IMR-90 (cell line): ENCODE measurements around the gene CAMK2D. TPM values are rescaled to one million over a fixed set of nuclear protein-coding genes. Genes with fewer than 3 reads are reported as not detected.

Experiments used
- ATAC-seq: fragments of 200-7000 bp; cut with Tn5 transposase; 2 replicates; pipeline ENCODE4 v1.9.1; 2020; ENCODE audit warnings: low read depth, mild to moderate bottlenecking, moderate library complexity
- BruUV-seq: library from RNA; stranded (reverse); fragments of 400-500 nt; replicated peaks from 2 replicates; lab custom pipeline; 2021; lab: Mats Ljungman, UMichigan
- CTCF ChIA-PET: fragments of 300-600 bp; formaldehyde crosslinking; extraction: SDS; loops from one replicate; lab custom pipeline; 2021; ENCODE audit warnings: antibody characterized with exemption; lab: Yijun Ruan, JAX
- POLR2A ChIA-PET: fragments of 300-600 bp; sonication (Branson Sonifier 250); formaldehyde crosslinking; loops from one replicate; lab custom pipeline; 2022; ENCODE audit warnings: antibody characterized with exemption; ENCODE audit not compliant: unreplicated experiment; lab: Charles Lee
- DNase-seq: peaks from one replicate; pipeline ENCODE4 v3.0.0; 2013
- H2AFZ ChIP-seq: replicated peaks from 2 replicates; pipeline ENCODE3; 2013; ENCODE audit warnings: low read length, mild to moderate bottlenecking; ENCODE audit not compliant: poor library complexity
- H2AK5ac ChIP-seq: 2 replicates; pipeline ENCODE4 v1.6.1; 2013; ENCODE audit warnings: low read depth, low read length, inconsistent platforms
- H2AK9ac ChIP-seq: replicated peaks from 2 replicates; pipeline ENCODE3; 2013; ENCODE audit warnings: mild to moderate bottlenecking, low read depth, low read length, moderate library complexity; ENCODE audit not compliant: poor library complexity
- H2BK120ac ChIP-seq: 2 replicates; pipeline ENCODE4 v1.6.1; 2013; ENCODE audit warnings: low read depth, low read length, inconsistent platforms
- H2BK15ac ChIP-seq: 3 replicates; pipeline ENCODE4 v1.6.1; 2013; ENCODE audit warnings: low read depth, low read length, inconsistent platforms
- H2BK20ac ChIP-seq: 2 replicates; pipeline ENCODE4 v1.6.1; 2013; ENCODE audit warnings: low read depth, mild to moderate bottlenecking, inconsistent platforms, low read length, moderate library complexity
- H2BK5ac ChIP-seq: 2 replicates; pipeline ENCODE4 v1.6.1; 2013; ENCODE audit warnings: mild to moderate bottlenecking, low read depth, low read length, inconsistent platforms; ENCODE audit not compliant: poor library complexity, severe bottlenecking
- H3K14ac ChIP-seq: replicated peaks from 2 replicates; pipeline ENCODE4 v1.6.1; 2013; ENCODE audit warnings: low read depth, low read length, inconsistent platforms
- H3K18ac ChIP-seq: 2 replicates; pipeline ENCODE4 v1.6.1; 2013; ENCODE audit warnings: low read depth, low read length, control low read depth
- H3K23ac ChIP-seq: 2 replicates; pipeline ENCODE4 v1.6.1; 2013; ENCODE audit warnings: low read depth, low read length, inconsistent platforms
- H3K27ac ChIP-seq: 2 replicates; pipeline ENCODE4 v1.5.1; 2013; ENCODE audit warnings: mild to moderate bottlenecking, control low read depth, low read length; ENCODE audit not compliant: insufficient read depth
- H3K27me3 ChIP-seq: 2 replicates; pipeline ENCODE4 v1.6.1; 2013; ENCODE audit warnings: low read length; ENCODE audit not compliant: control insufficient read depth, insufficient read depth
- H3K36me3 ChIP-seq: 2 replicates; pipeline ENCODE4 v1.6.1; 2013; ENCODE audit warnings: low read length, mixed read lengths; ENCODE audit not compliant: control insufficient read depth, insufficient read depth
- H3K4ac ChIP-seq: 2 replicates; pipeline ENCODE4 v1.6.1; 2013; ENCODE audit warnings: low read depth, low read length, inconsistent platforms
- H3K4me1 ChIP-seq: 2 replicates; pipeline ENCODE4 v1.6.1; 2013; ENCODE audit warnings: low read length, mixed read lengths; ENCODE audit not compliant: control insufficient read depth, insufficient read depth
- H3K4me2 ChIP-seq: 2 replicates; pipeline ENCODE4 v1.6.1; 2013; ENCODE audit warnings: low read depth, mild to moderate bottlenecking, control low read depth, low read length, moderate library complexity
- H3K4me3 ChIP-seq: 2 replicates; pipeline ENCODE4 v1.5.1; 2013; ENCODE audit warnings: low read depth, mild to moderate bottlenecking, control low read depth, low read length, moderate library complexity; ENCODE audit not compliant: insufficient read depth
- H3K56ac ChIP-seq: 2 replicates; pipeline ENCODE4 v1.6.1; 2013; ENCODE audit warnings: low read length, inconsistent platforms; ENCODE audit not compliant: insufficient read depth; ENCODE audit errors: extremely low read depth
- H3K79me1 ChIP-seq, 2 experiments: 2 replicates each; pipeline ENCODE4 v1.6.1; 2013; ENCODE audit warnings: low read length in 2 of 2, inconsistent platforms in 1 of 2, low read depth in 1 of 2
- H3K9ac ChIP-seq: 2 replicates; pipeline ENCODE4 v1.6.1; 2013; ENCODE audit warnings: low read depth, low read length, control low read depth
- H3K9me1 ChIP-seq: 2 replicates; pipeline ENCODE4 v1.6.1; 2013; ENCODE audit warnings: low read length, inconsistent platforms; ENCODE audit not compliant: insufficient read depth
- H3K9me3 ChIP-seq: 2 replicates; pipeline ENCODE4 v1.6.1; 2013; ENCODE audit warnings: low read length; ENCODE audit not compliant: control insufficient read depth, insufficient read depth
- H4K20me1 ChIP-seq: 2 replicates; pipeline ENCODE4 v1.6.1; 2013; ENCODE audit warnings: low read length, inconsistent platforms; ENCODE audit not compliant: insufficient read depth
- H4K5ac ChIP-seq: 2 replicates; pipeline ENCODE4 v1.6.1; 2013; ENCODE audit warnings: mild to moderate bottlenecking, low read depth, low read length, control low read depth
- H4K8ac ChIP-seq, 2 experiments: 2 replicates each; pipeline ENCODE4 v1.6.1; 2013; ENCODE audit warnings: low read depth in 2 of 2, low read length in 2 of 2, control low read depth in 1 of 2, inconsistent platforms in 1 of 2
- H4K91ac ChIP-seq: 2 replicates; pipeline ENCODE4 v1.6.1; 2013; ENCODE audit warnings: low read depth, low read length, inconsistent platforms; ENCODE audit not compliant: insufficient read depth
- BHLHE40 ChIP-seq: fragments of 150-350 bp; IDR thresholded peaks from 2 replicates; pipeline ENCODE4 v1.6.1; 2016; ENCODE audit warnings: mild to moderate bottlenecking, low read depth, low read length
- CEBPB ChIP-seq: IDR thresholded peaks from 2 replicates; pipeline ENCODE4 v1.6.1; 2012; ENCODE audit warnings: low read depth, low read length, improper control_type of control experiment
- CHD1 ChIP-seq: IDR thresholded peaks from 2 replicates; pipeline ENCODE4 v1.6.1; 2012; ENCODE audit warnings: low read depth, low read length, improper control_type of control experiment
- CTCF ChIP-seq: conservative IDR thresholded peaks from 2 replicates; pipeline ENCODE4 v1.5.1; 2012; ENCODE audit warnings: mild to moderate bottlenecking, low read depth, low read length, improper control_type of control experiment
- ELK1 ChIP-seq: fragments of 150-350 bp; IDR thresholded peaks from 2 replicates; pipeline ENCODE4 v1.6.1; 2016; ENCODE audit warnings: low read depth, mild to moderate bottlenecking, low read length, moderate library complexity, borderline replicate concordance
- FOS ChIP-seq: fragments of 150-350 bp; IDR thresholded peaks from 2 replicates; pipeline ENCODE4 v1.6.1; 2016; ENCODE audit warnings: low read depth, low read length
- MAZ ChIP-seq: IDR thresholded peaks from 2 replicates; pipeline ENCODE4 v1.6.1; 2012; ENCODE audit warnings: low read depth, mild to moderate bottlenecking, low read length, improper control_type of control experiment, moderate library complexity, borderline replicate concordance
- MXI1 ChIP-seq: IDR thresholded peaks from 2 replicates; pipeline ENCODE4 v1.6.1; 2012; ENCODE audit warnings: low read depth, mild to moderate bottlenecking, low read length, moderate library complexity, borderline replicate concordance
- NFE2L2 ChIP-seq: fragments of 150-350 bp; IDR thresholded peaks from 2 replicates; pipeline ENCODE4 v1.6.1; 2016; ENCODE audit warnings: low read depth, mild to moderate bottlenecking, low read length
- POLR2A ChIP-seq: IDR thresholded peaks from 2 replicates; pipeline ENCODE4 v1.6.1; 2012; ENCODE audit warnings: mild to moderate bottlenecking, low read depth, low read length
- RFX5 ChIP-seq: IDR thresholded peaks from 2 replicates; pipeline ENCODE4 v1.8.0; 2012; ENCODE audit warnings: low read depth, mild to moderate bottlenecking, low read length, moderate library complexity
- SMC3 ChIP-seq: fragments of 150-350 bp; IDR thresholded peaks from 2 replicates; pipeline ENCODE4 v1.6.1; 2016; ENCODE audit warnings: low read depth, mild to moderate bottlenecking, antibody characterized with exemption, low read length, moderate library complexity
- WGBS, 2 experiments: methylation state at CpG; one replicate each; pipeline versions ENCODE4 v1.1.5 to v1.1.7; 2013; ENCODE audit warnings: missing lambda C conversion rate in 2 of 2; ENCODE audit not compliant: insufficient read length in 1 of 2; ENCODE audit errors: extremely low coverage in 2 of 2; 5-methylcytosine and 5-hydroxymethylcytosine counted together
- dilution Hi-C: fragments of 300-500 bp; cut with HindIII; formaldehyde crosslinking; loops from one replicate; pipeline ENCODE4 v1.14.3; 2018; ENCODE audit warnings: low sequenced_read_pairs; ENCODE audit not compliant: unreplicated experiment
- in situ Hi-C: fragments of 300-500 bp; cut with MboI; formaldehyde crosslinking; loops from 3 replicates; pipeline ENCODE4 v1.14.3; 2019; ENCODE audit warnings: low sequenced_read_pairs, inconsistent platforms, mixed read lengths
- intact Hi-C: fragments of 100-400 bp; cut with micrococcal nuclease; formaldehyde crosslinking; loops from 2 replicates; pipeline ENCODE4 v1.10.0; 2022
- polyA plus RNA-seq, 3 experiments: library from polyadenylated mRNA; depleted of rRNA; stranded (reverse); fragments of >200 nt; gene quantifications; 2 replicates each; pipeline ENCODE4 v1.2.3, GENCODE V29; 2012; ENCODE audit warnings: low replicate concordance in 1 of 3
- total RNA-seq: library from RNA; depleted of rRNA; stranded (reverse); fragments of >200 nt; gene quantifications from 2 replicates; pipeline ENCODE4 v1.2.3, GENCODE V29; 2012
- TF ChIP-seq, protein P1 (sequence below): fragments of 150-350 bp; IDR thresholded peaks from 2 replicates; pipeline ENCODE4 v1.6.1; 2017; ENCODE audit warnings: mild to moderate bottlenecking, antibody characterized with exemption, low read length, low read depth

CAMK2D gene
- total and polyA plus RNA-seq, 2 of the 4 experiments (the other 2 are of a cell fraction): 44.6 to 156 TPM

GRCh38 chr4:113616443-113616842 is 145.1 kb downstream of the CAMK2D start:
- no peak for ATAC-seq
- TF ChIP-seq CHD1 (no peak), SMC3 (no peak), NFE2L2 (no peak), FOS (no peak), CEBPB (no peak), MXI1 (no peak), ELK1 (no peak), POLR2A (no peak), CTCF (no peak), BHLHE40 (no peak), RFX5 (no peak), MAZ (no peak)
- TF ChIP-seq, protein P1, sequence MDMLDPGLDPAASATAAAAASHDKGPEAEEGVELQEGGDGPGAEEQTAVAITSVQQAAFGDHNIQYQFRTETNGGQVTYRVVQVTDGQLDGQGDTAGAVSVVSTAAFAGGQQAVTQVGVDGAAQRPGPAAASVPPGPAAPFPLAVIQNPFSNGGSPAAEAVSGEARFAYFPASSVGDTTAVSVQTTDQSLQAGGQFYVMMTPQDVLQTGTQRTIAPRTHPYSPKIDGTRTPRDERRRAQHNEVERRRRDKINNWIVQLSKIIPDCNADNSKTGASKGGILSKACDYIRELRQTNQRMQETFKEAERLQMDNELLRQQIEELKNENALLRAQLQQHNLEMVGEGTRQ: no peak
- Histone ChIP-seq H4K20me1 (no peaks in the 10 kb centered on the region), H2AK9ac (no peak overlapping the region), H3K9me3 (no peaks in the 10 kb centered on the region), H3K14ac (no peak overlapping the region), H2AK5ac (no peak overlapping the region), H2BK5ac (no peak overlapping the region), H3K4ac (no peak overlapping the region), H3K27me3 (no peaks in the 10 kb centered on the region), H2AFZ (no peak overlapping the region), H3K36me3 (no peaks in the 10 kb centered on the region), H2BK120ac (no peak overlapping the region), H3K4me1 (peaks cover 2% of the 10 kb centered on the region), H4K8ac (no peak overlapping the region), H3K4me2 (no peak overlapping the region), H4K5ac (no peak overlapping the region), H2BK20ac (no peak overlapping the region), H4K91ac (no peak overlapping the region), H2BK15ac (no peak overlapping the region), H3K27ac (no peak overlapping the region), H3K4me3 (no peak overlapping the region), H3K18ac (no peak overlapping the region), H3K9me1 (peaks cover 3% of the 10 kb centered on the region), H3K23ac (no peak overlapping the region), H3K79me1 (peaks cover 19 to 41% of the 10 kb centered on the region in 2 experiments), H3K9ac (no peak overlapping the region), H3K56ac (no peak overlapping the region)
- dilution Hi-C loops: no loop called here
- intact Hi-C loops: no loop called here
- no CpG with 5 or more reads among the region's 1 CpG for WGBS, 2 experiments
- in situ Hi-C loops: no loop called here
- no peak for DNase-seq
- POLR2A ChIA-PET: no interaction called here
- no TSS peak for BruUV-seq
- CTCF ChIA-PET: no interaction called here
